Posterior cingulate gyrus (tissue), 11 donors: ENCODE measurements around the gene CCDC88C.

ENCODE experiments used
- DNase-seq, 10 donors: peaks; one replicate each; pipeline versions ENCODE4 v3.0.0 to v3.0.0-alpha.2; 2020 to 2021; ENCODE audit warnings: mixed read lengths in 3 of 10
- intact Hi-C: fragments of 100-400 bp; cut with DNase I; formaldehyde crosslinking; loops from one replicate; pipeline ENCODE4 v1.15.1; 2023

The CCDC88C gene

GRCh38 chr14:91317381-91318308, 100.0 kb downstream of the CCDC88C start:
- peak in 3 of 10 donors; percentile 58 to 76 (median 74) for DNase-seq

GRCh38 chr14:91316761-91317160, 100.9 kb downstream of the CCDC88C start:
- intact Hi-C loops = no loop called here
- DNase-seq = peak in 2 of 10 donors; percentile 7 to 70

More at GRCh38 chr14:91317381-91318308, 100.0 kb downstream of the CCDC88C start:
- intact Hi-C loops = no loop called here

GRCh38 chr14:91315844-91316267, 101.8 kb downstream of the CCDC88C start:
- DNase-seq = peak in 2 of 10 donors; percentile 46 to 72
- intact Hi-C loops = no loop called here

GRCh38 chr14:91313852-91314251, 103.8 kb downstream of the CCDC88C start:
- intact Hi-C loops = no loop called here
- peak in 2 of 10 donors; percentile 52 to 62 for DNase-seq

- DNase-seq = peak in 3 of 10 donors; percentile 44 to 78 (median 47)
- intact Hi-C loops = no loop called here
These were observed 104.3 kb downstream of the CCDC88C start for GRCh38 chr14:91313154-91313850.

GRCh38 chr14:91311284-91311662, 106.3 kb downstream of the CCDC88C start:
- intact Hi-C loops = no loop called here
- DNase-seq = peak in 1 of 10 donors; percentile 58

GRCh38 chr14:91310606-91311283, 106.9 kb downstream of the CCDC88C start:
- intact Hi-C loops = no loop called here

GRCh38 chr14:91309756-91310280, 107.8 kb downstream of the CCDC88C start:
- peak in 3 of 10 donors; percentile 54 to 67 (median 56) for DNase-seq
- intact Hi-C loops = no loop called here

More at GRCh38 chr14:91310606-91311283, 106.9 kb downstream of the CCDC88C start:
- DNase-seq = peak in 3 of 10 donors; percentile 45 to 60 (median 59)

- intact Hi-C loops = no loop called here
- DNase-seq = peak in 1 of 10 donors; percentile 48
These were observed 109.3 kb downstream of the CCDC88C start for GRCh38 chr14:91308337-91308736.

GRCh38 chr14:91307652-91308051, 110.0 kb downstream of the CCDC88C start:
- intact Hi-C loops = no loop called here

GRCh38 chr14:91307046-91307445, 110.6 kb downstream of the CCDC88C start:
- peak in 3 of 10 donors; percentile 48 to 76 (median 55) for DNase-seq
- intact Hi-C loops = no loop called here

More at GRCh38 chr14:91307652-91308051, 110.0 kb downstream of the CCDC88C start:
- peak in 3 of 10 donors; percentile 8 to 38 (median 10) for DNase-seq

- DNase-seq = no peak
- intact Hi-C loops = no loop called here
These were observed 111.1 kb downstream of the CCDC88C start for GRCh38 chr14:91306547-91306946.

GRCh38 chr14:91305650-91306431, 111.8 kb downstream of the CCDC88C start:
- peak in 2 of 10 donors; percentile 27 to 56 for DNase-seq
- intact Hi-C loops = no loop called here

- DNase-seq = peak in 2 of 10 donors; percentile 38 to 45
- intact Hi-C loops = no loop called here
These were observed 113.7 kb downstream of the CCDC88C start for GRCh38 chr14:91303924-91304229.

GRCh38 chr14:91303091-91303923, 114.3 kb downstream of the CCDC88C start:
- intact Hi-C loops = no loop called here
- DNase-seq = peak in 3 of 10 donors; percentile 41 to 71 (median 52)

GRCh38 chr14:91302391-91302790, 115.2 kb downstream of the CCDC88C start:
- peak in 2 of 10 donors; percentile 6 to 47 for DNase-seq
- intact Hi-C loops = no loop called here

GRCh38 chr14:91300957-91301356, 116.7 kb downstream of the CCDC88C start:
- DNase-seq = peak in 1 of 10 donors; percentile 18
- intact Hi-C loops = no loop called here

- peak in 1 of 10 donors; percentile 39 for DNase-seq
- intact Hi-C loops = no loop called here
These were observed 117.2 kb downstream of the CCDC88C start for GRCh38 chr14:91300283-91300895.
